H1 (cell line): ENCODE results near the gene SMG7. TPM values are rescaled to one million over a fixed set of nuclear protein-coding genes. Genes with fewer than 3 reads are reported as not detected.

Experiments used
- CREB1 ChIP-seq: IDR thresholded peaks from 2 replicates; pipeline ENCODE4 v1.6.1; 2012; ENCODE audit warnings: inconsistent platforms
- RXRA ChIP-seq: IDR thresholded peaks from 2 replicates; pipeline ENCODE4 v1.6.1; 2011; ENCODE audit warnings: low read depth, mild to moderate bottlenecking, low read length, moderate library complexity; ENCODE audit not compliant: insufficient read depth
- SUZ12 ChIP-seq: fragments of 200-600 bp; sonication (generic); IDR thresholded peaks from 2 replicates; pipeline ENCODE4 v1.6.1; 2012; ENCODE audit warnings: mild to moderate bottlenecking, inconsistent platforms, low read length, moderate library complexity, mixed read lengths
- polyA plus RNA-seq, 7 experiments: library from polyadenylated mRNA; depleted of rRNA in 3 of 7; stranded (reverse) in 5 of 7; unstranded in 2 of 7; fragments of >200 nt in 5 of 7; fragments of 200-250 nt in 2 of 7; gene quantifications; 1 replicate in 5 of 7; 2 replicates in 1 of 7; 4 replicates in 1 of 7; pipeline versions ENCODE4 v1.2.1 to v1.2.3, GENCODE V29; 2011 to 2013; ENCODE audit warnings: missing spikeins in 2 of 7, mixed read lengths in 2 of 7
- total RNA-seq: library from RNA; stranded (reverse); fragmentation: NEBNext Ultra II Directional; extraction: Animal tissue kit (Norgen Biotek cat#: 25700); gene quantifications from 2 replicates; pipeline ENCODE4 v1.2.1, GENCODE V29; 2021
- TF ChIP-seq, protein P1 (sequence below): IDR thresholded peaks from 2 replicates; pipeline ENCODE4 v1.6.1; 2012; ENCODE audit warnings: inconsistent platforms

SMG7 gene
- total and polyA plus RNA-seq, 2 of the 8 experiments (the other 6 are each of a cell fraction or from before 2014, with no cell fraction given) = 39.3 to 65.6 TPM

DNA sequence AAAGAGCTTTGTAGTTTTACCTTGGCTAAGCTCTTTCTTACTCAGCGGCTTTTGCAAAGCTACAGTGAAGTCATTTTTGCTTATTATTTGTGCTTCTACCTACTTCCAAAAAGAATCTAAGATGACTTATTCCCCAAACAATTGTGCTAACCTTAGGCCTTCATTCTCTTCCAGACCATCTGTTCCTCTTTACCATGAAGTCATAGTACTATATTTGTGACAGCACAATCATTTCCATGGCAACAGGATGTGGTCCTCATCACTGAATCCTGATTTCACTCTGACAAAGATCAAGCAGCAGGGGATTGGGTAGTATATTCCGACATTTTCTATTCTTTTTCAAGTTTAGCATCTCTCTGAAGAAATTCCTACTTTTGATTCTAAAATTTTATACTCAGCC, 29.3 kb upstream of the SMG7 start (continued):
- no peak for TF ChIP-seq SUZ12
- TF ChIP-seq CREB1 = no peak
- no peak for TF ChIP-seq RXRA
- TF ChIP-seq, protein P1, sequence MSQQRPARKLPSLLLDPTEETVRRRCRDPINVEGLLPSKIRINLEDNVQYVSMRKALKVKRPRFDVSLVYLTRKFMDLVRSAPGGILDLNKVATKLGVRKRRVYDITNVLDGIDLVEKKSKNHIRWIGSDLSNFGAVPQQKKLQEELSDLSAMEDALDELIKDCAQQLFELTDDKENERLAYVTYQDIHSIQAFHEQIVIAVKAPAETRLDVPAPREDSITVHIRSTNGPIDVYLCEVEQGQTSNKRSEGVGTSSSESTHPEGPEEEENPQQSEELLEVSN = no peak
- TF ChIP-seq, all 59 proteins: peak for 0
